ENCODE results near the gene GBGT1. TPM values are rescaled to one million over a fixed set of nuclear protein-coding genes. Genes with fewer than 3 reads are reported as not detected.

Gene GBGT1
- total RNA-seq, 1 experiment from 2014 or later: 0.14 TPM

- H3K9me3 ChIP-seq: no peaks in the 10 kb centered on the region
- intact Hi-C loops (cut with micrococcal nuclease; ENCODE audit: unreplicated experiment): no loop called here
- no peak overlapping the region for H3K4me3 Mint-ChIP-seq (ENCODE audit: unreplicated experiment)
- peaks cover 2% of the 10 kb centered on the region; the same call in 1 of the 2 replicates for H3K36me3 ChIP-seq (ENCODE audit: control insufficient read depth, insufficient read depth, low read length)
- no peak overlapping the region for H3K27ac Mint-ChIP-seq (ENCODE audit: unreplicated experiment)
- no peak for TF ChIP-seq CTCF (IDR thresholded peaks at IDR 0.05; ENCODE audit: insufficient read depth in 1 of 2, low read depth in 1 of 2, low read length in 1 of 2, severe bottlenecking in 1 of 2, unreplicated experiment in 1 of 2)
- CTCF ChIA-PET: no interaction called here
- H3K4me3 ChIP-seq (ENCODE audit: low read depth, low read length): no peak overlapping the region
- no peak for DNase-seq
- POLR2A ChIA-PET: no interaction called here
- H3K9me3 Mint-ChIP-seq (ENCODE audit: unreplicated experiment): no peaks in the 10 kb centered on the region
- H3K4me1 Mint-ChIP-seq (ENCODE audit: low read depth, unreplicated experiment): peaks cover 1% of the 10 kb centered on the region
- H3K27me3 ChIP-seq (replicated peaks; ENCODE audit: control insufficient read depth, insufficient read depth, low read length): no peaks in the 10 kb centered on the region
- peaks cover 11% of the 10 kb centered on the region for H3K36me3 Mint-ChIP-seq (ENCODE audit: insufficient read depth, unreplicated experiment)
- no TSS peak for BruUV-seq (replicated peaks)
- H3K27me3 Mint-ChIP-seq (ENCODE audit: insufficient read depth, unreplicated experiment): no peaks in the 10 kb centered on the region
- peaks cover 14% of the 10 kb centered on the region; the same call in 1 of the 2 replicates for H3K4me1 ChIP-seq
Observed at GRCh38 chr9:133141833-133142595, 21.7 kb downstream of the GBGT1 start.

- no peaks in the 10 kb centered on the region for H3K4me1 Mint-ChIP-seq (ENCODE audit: low read depth, unreplicated experiment)
- BruUV-seq (replicated peaks): no TSS peak
- H3K4me3 Mint-ChIP-seq (ENCODE audit: unreplicated experiment): no peak overlapping the region
- peaks cover 12% of the 10 kb centered on the region for H3K36me3 Mint-ChIP-seq (ENCODE audit: insufficient read depth, unreplicated experiment)
- Histone ChIP-seq H3K4me1 (peaks cover 14% of the 10 kb centered on the region; the same call in 1 of the 2 replicates), H3K9me3 (no peaks in the 10 kb centered on the region), H3K36me3 (ENCODE audit: control insufficient read depth, insufficient read depth, low read length) (no peaks in the 10 kb centered on the region; the same call in 1 of the 2 replicates), H3K27me3 (replicated peaks; ENCODE audit: control insufficient read depth, insufficient read depth, low read length) (no peaks in the 10 kb centered on the region), H3K4me3 (ENCODE audit: low read depth, low read length) (no peak overlapping the region)
- CTCF ChIA-PET: no interaction called here
- POLR2A ChIA-PET: no interaction called here
- intact Hi-C loops (cut with micrococcal nuclease; ENCODE audit: unreplicated experiment): no loop called here
- TF ChIP-seq CTCF (IDR thresholded peaks at IDR 0.05; ENCODE audit: insufficient read depth in 1 of 2, low read depth in 1 of 2, low read length in 1 of 2, severe bottlenecking in 1 of 2, unreplicated experiment in 1 of 2): no peak
- no peaks in the 10 kb centered on the region for H3K9me3 Mint-ChIP-seq (ENCODE audit: unreplicated experiment)
- H3K27ac Mint-ChIP-seq (ENCODE audit: unreplicated experiment): no peak overlapping the region
- no peak for DNase-seq
- H3K27me3 Mint-ChIP-seq (ENCODE audit: insufficient read depth, unreplicated experiment): no peaks in the 10 kb centered on the region
Observed at GRCh38 chr9:133140606-133141005, 23.1 kb downstream of the GBGT1 start.

- Histone ChIP-seq H3K4me3 (ENCODE audit: low read depth, low read length) (no peak overlapping the region), H3K4me1 (peaks cover 14% of the 10 kb centered on the region; the same call in 1 of the 2 replicates), H3K36me3 (ENCODE audit: control insufficient read depth, insufficient read depth, low read length) (no peaks in the 10 kb centered on the region; the same call in 1 of the 2 replicates), H3K9me3 (no peaks in the 10 kb centered on the region), H3K27me3 (replicated peaks; ENCODE audit: control insufficient read depth, insufficient read depth, low read length) (no peaks in the 10 kb centered on the region)
- intact Hi-C loops (cut with micrococcal nuclease; ENCODE audit: unreplicated experiment): no loop called here
- Mint-ChIP-seq H3K9me3 (ENCODE audit: unreplicated experiment) (no peaks in the 10 kb centered on the region), H3K27ac (ENCODE audit: unreplicated experiment) (no peak overlapping the region), H3K27me3 (ENCODE audit: insufficient read depth, unreplicated experiment) (no peaks in the 10 kb centered on the region), H3K4me1 (ENCODE audit: low read depth, unreplicated experiment) (no peaks in the 10 kb centered on the region), H3K4me3 (ENCODE audit: unreplicated experiment) (no peak overlapping the region), H3K36me3 (ENCODE audit: insufficient read depth, unreplicated experiment) (peaks cover 12% of the 10 kb centered on the region)
- no peak for TF ChIP-seq CTCF (IDR thresholded peaks at IDR 0.05; ENCODE audit: insufficient read depth in 1 of 2, low read depth in 1 of 2, low read length in 1 of 2, severe bottlenecking in 1 of 2, unreplicated experiment in 1 of 2)
- ChIA-PET POLR2A (no interaction called here), CTCF (no interaction called here)
- no peak for DNase-seq
- BruUV-seq (replicated peaks): no TSS peak
Observed at GRCh38 chr9:133140174-133140505, 23.6 kb downstream of the GBGT1 start.
